HepG2 (cell line): ENCODE measurements around the gene U2AF1L4. TPM values are rescaled to one million over a fixed set of nuclear protein-coding genes. Genes with fewer than 3 reads are reported as not detected.

ENCODE experiments used
- AGO1 ChIP-seq: fragments of 200-400 bp; formaldehyde crosslinking; IDR thresholded peaks from 2 replicates; pipeline ENCODE4 v1.6.1; 2017; ENCODE audit warnings: mild to moderate bottlenecking, low read depth, low read length, moderate library complexity; ENCODE audit not compliant: poor library complexity, severe bottlenecking
- ARNT ChIP-seq: fragments of 450-650 bp; IDR thresholded peaks from 2 replicates; pipeline ENCODE4 v1.6.1; 2017
- ATF1 ChIP-seq: IDR thresholded peaks from 2 replicates; pipeline ENCODE4 v1.6.1; 2016; ENCODE audit warnings: mild to moderate bottlenecking, control low read depth
- HNRNPL ChIP-seq: fragments of 200-400 bp; formaldehyde crosslinking; IDR thresholded peaks from 2 replicates; pipeline ENCODE4 v1.6.1; 2017; ENCODE audit warnings: mild to moderate bottlenecking, low read depth, low read length
- MXI1 ChIP-seq: IDR thresholded peaks from 3 replicates; pipeline ENCODE4 v1.6.1; 2012; ENCODE audit warnings: low read depth, low read length, inconsistent platforms, borderline replicate concordance
- MYNN ChIP-seq: sonication (generic); formaldehyde crosslinking; IDR thresholded peaks from 2 replicates; pipeline ENCODE4 v1.4.0; 2020; ENCODE audit warnings: mild to moderate bottlenecking, low read depth, missing genetic modification reagents
- NFIB ChIP-seq: sonication (generic); formaldehyde crosslinking; IDR thresholded peaks from 2 replicates; pipeline ENCODE4 v1.9.0; 2021; ENCODE audit warnings: missing genetic modification reagents, mild to moderate bottlenecking, borderline replicate concordance
- NFRKB ChIP-seq: fragments of 450-650 bp; IDR thresholded peaks from 2 replicates; pipeline ENCODE4 v1.6.1; 2017
- SKI ChIP-seq: fragments of 450-650 bp; IDR thresholded peaks from one replicate; pipeline ENCODE4 v1.6.1; 2018; ENCODE audit warnings: mild to moderate bottlenecking; ENCODE audit not compliant: partially characterized antibody
- SMAD3 ChIP-seq: sonication (generic); formaldehyde crosslinking; IDR thresholded peaks from 2 replicates; pipeline ENCODE4 v1.4.0; 2020; ENCODE audit warnings: missing genetic modification reagents
- SMYD3 ChIP-seq: sonication (generic); formaldehyde crosslinking; IDR thresholded peaks from 2 replicates; pipeline ENCODE4 v1.8.1; 2023; ENCODE audit warnings: mild to moderate bottlenecking, missing genetic modification reagents
- SOX6 ChIP-seq, 2 experiments: fragments of 450-650 bp in 1 of 2; sonication (generic) in 1 of 2; formaldehyde crosslinking in 1 of 2; IDR thresholded peaks; 2 replicates each; pipeline versions ENCODE4 v1.4.0 to v1.6.1; 2017 to 2020; ENCODE audit warnings: antibody characterized with exemption in 1 of 2, mild to moderate bottlenecking in 1 of 2, missing genetic modification reagents in 1 of 2
- SRSF1 ChIP-seq: fragments of 200-400 bp; formaldehyde crosslinking; optimal IDR thresholded peaks from 2 replicates; pipeline ENCODE3; 2017; ENCODE audit warnings: mild to moderate bottlenecking, low read depth, low read length, moderate library complexity
- ZKSCAN5 ChIP-seq: sonication (generic); formaldehyde crosslinking; IDR thresholded peaks from 2 replicates; pipeline ENCODE4 v1.5.1; 2020; ENCODE audit warnings: mild to moderate bottlenecking, missing genetic modification reagents
- ZNF256 ChIP-seq: sonication (generic); formaldehyde crosslinking; conservative IDR thresholded peaks from 2 replicates; pipeline ENCODE4 v1.4.0; 2020; ENCODE audit warnings: missing genetic modification reagents
- ZNF33A ChIP-seq: sonication (generic); formaldehyde crosslinking; IDR thresholded peaks from 2 replicates; pipeline ENCODE4 v1.5.1; 2020; ENCODE audit warnings: missing genetic modification reagents, mild to moderate bottlenecking, moderate library complexity, borderline replicate concordance
- ZNF354B ChIP-seq: sonication (generic); formaldehyde crosslinking; IDR thresholded peaks from 2 replicates; pipeline ENCODE4 v1.8.0; 2022; ENCODE audit warnings: mild to moderate bottlenecking, missing genetic modification reagents
- ZNF460 ChIP-seq: sonication (generic); formaldehyde crosslinking; IDR thresholded peaks from 2 replicates; pipeline ENCODE4 v1.5.1; 2020; ENCODE audit warnings: missing genetic modification reagents, mild to moderate bottlenecking, borderline replicate concordance
- ZNF468 ChIP-seq: sonication (generic); formaldehyde crosslinking; IDR thresholded peaks from 2 replicates; pipeline ENCODE4 v1.8.0; 2022; ENCODE audit warnings: mild to moderate bottlenecking, moderate library complexity, missing genetic modification reagents
- ZNF557 ChIP-seq: sonication (generic); formaldehyde crosslinking; IDR thresholded peaks from 2 replicates; pipeline ENCODE4 v1.4.0; 2020; ENCODE audit warnings: missing genetic modification reagents
- ZNF615 ChIP-seq: sonication (generic); formaldehyde crosslinking; IDR thresholded peaks from 2 replicates; pipeline ENCODE4 v1.5.0; 2020; ENCODE audit warnings: mild to moderate bottlenecking, missing genetic modification reagents, borderline replicate concordance
- ZNF672 ChIP-seq: sonication (generic); formaldehyde crosslinking; IDR thresholded peaks from 2 replicates; pipeline ENCODE4 v1.8.1; 2022; ENCODE audit warnings: missing genetic modification reagents
- ZNF788 ChIP-seq: sonication (generic); formaldehyde crosslinking; IDR thresholded peaks from 2 replicates; pipeline ENCODE4 v1.5.0; 2020; ENCODE audit warnings: mild to moderate bottlenecking, missing genetic modification reagents, borderline replicate concordance
- polyA plus RNA-seq, 8 experiments: library from polyadenylated mRNA; depleted of rRNA in 3 of 8; stranded (reverse) in 7 of 8; unstranded in 1 of 8; fragments of >200 nt; fragmentation: Illumina TruSeq in 4 of 8; extraction: Trizol in 4 of 8; gene quantifications; 2 replicates each; pipeline versions ENCODE4 v1.2.1 to v1.2.3, GENCODE V29; 2011 to 2016; ENCODE audit warnings: low read depth in 4 of 8, missing spikeins in 1 of 8, mixed read lengths in 1 of 8; ENCODE audit not compliant: insufficient read depth in 1 of 8
- total RNA-seq, 5 experiments: library from RNA; depleted of rRNA; stranded (reverse); fragments of >200 nt; fragmentation: Illumina TruSeq; extraction: Trizol; gene quantifications; 2 replicates each; pipeline ENCODE4 v1.2.3, GENCODE V29; 2016; ENCODE audit warnings: low read depth in 1 of 5
- TF ChIP-seq, protein P1 (sequence below): sonication (generic); formaldehyde crosslinking; IDR thresholded peaks from 2 replicates; pipeline ENCODE4 v1.4.0; 2020; ENCODE audit warnings: mild to moderate bottlenecking, missing genetic modification reagents
- TF ChIP-seq, protein P2 (sequence below), 2 experiments: sonication (generic) in 1 of 2; formaldehyde crosslinking in 1 of 2; IDR thresholded peaks; 2 replicates each; pipeline versions ENCODE4 v1.4.0 to v1.6.1; 2016 to 2020; ENCODE audit warnings: borderline replicate concordance in 1 of 2, low read depth in 1 of 2, mild to moderate bottlenecking in 1 of 2, missing genetic modification reagents in 1 of 2
- TF ChIP-seq, protein P3 (sequence below): IDR thresholded peaks from 2 replicates; pipeline ENCODE4 v1.6.1; 2016; ENCODE audit warnings: control low read depth

The U2AF1L4 gene
- total and polyA plus RNA-seq, 2 of the 13 experiments (the other 11 are each of a cell fraction or from before 2014, with no cell fraction given) = 7.9 to 15.4 TPM

DNA sequence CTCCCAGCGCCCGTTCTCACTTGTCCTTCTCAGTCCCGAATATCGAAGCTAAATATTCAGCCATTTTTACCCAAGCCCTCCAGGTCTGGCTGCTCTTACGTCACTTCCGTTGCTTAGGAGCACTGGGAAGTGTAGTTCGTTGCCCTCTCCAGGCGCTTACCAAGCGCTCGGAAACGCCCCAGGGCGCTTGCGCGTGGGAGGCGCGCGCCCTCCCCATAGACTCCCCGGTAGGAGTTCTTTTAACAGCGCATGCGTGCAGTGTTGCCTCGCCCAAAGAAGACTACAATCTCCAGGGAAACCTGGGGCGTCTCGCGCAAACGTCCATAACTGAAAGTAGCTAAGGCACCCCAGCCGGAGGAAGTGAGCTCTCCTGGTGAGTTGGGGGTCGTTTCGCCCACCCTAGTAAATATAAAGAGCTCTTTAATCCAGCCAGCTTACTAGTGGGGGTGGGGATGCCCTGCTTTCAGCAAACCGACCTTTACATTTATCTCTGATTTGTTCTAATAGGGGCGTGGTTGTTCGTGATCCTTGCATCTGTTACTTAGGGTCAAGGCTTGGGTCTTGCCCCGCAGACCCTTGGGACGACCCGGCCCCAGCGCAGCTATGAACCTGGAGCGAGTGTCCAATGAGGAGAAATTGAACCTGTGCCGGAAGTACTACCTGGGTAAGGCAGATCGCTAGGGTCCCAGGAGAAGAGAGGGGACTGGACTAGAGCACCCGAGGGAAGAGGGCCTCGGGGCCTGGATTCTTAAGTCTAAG lies at the start of gene U2AF1L4, which contains the start of gene PSENEN (continued):
- TF ChIP-seq MXI1 = peak; percentile 86; the same call in 2 of the 3 replicates
- TF ChIP-seq ZNF788 (CRISPR knock-in tag) = no peak
- TF ChIP-seq ATF1 = peak; percentile 91
- TF ChIP-seq ZKSCAN5 (CRISPR knock-in tag) = no peak
- no peak for TF ChIP-seq NFIB (CRISPR knock-in tag)
- TF ChIP-seq SOX6 (IDR thresholded peaks at IDR 0.05) = no peak
- TF ChIP-seq SOX6 (CRISPR knock-in tag; IDR thresholded peaks at IDR 0.05) = no peak; the same call in 1 of the 2 replicates
- no peak for TF ChIP-seq ZNF672
- no peak for TF ChIP-seq ZNF460 (CRISPR knock-in tag)
- no peak for TF ChIP-seq HNRNPL
- TF ChIP-seq ZNF33A = no peak
- TF ChIP-seq ZNF354B (CRISPR knock-in tag) = no peak
- no peak for TF ChIP-seq SMAD3 (CRISPR knock-in tag)
- TF ChIP-seq SMYD3 (CRISPR knock-in tag) = no peak
- TF ChIP-seq, protein P1, sequence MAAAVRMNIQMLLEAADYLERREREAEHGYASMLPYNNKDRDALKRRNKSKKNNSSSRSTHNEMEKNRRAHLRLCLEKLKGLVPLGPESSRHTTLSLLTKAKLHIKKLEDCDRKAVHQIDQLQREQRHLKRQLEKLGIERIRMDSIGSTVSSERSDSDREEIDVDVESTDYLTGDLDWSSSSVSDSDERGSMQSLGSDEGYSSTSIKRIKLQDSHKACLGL (CRISPR knock-in tag) = no peak
- no peak for TF ChIP-seq ARNT
- no peak for TF ChIP-seq AGO1
- TF ChIP-seq ZNF557 (CRISPR knock-in tag) = no peak
- TF ChIP-seq SRSF1 = no peak
- TF ChIP-seq NFRKB = no peak
- no peak for TF ChIP-seq MYNN (CRISPR knock-in tag)
- TF ChIP-seq, protein P2, sequence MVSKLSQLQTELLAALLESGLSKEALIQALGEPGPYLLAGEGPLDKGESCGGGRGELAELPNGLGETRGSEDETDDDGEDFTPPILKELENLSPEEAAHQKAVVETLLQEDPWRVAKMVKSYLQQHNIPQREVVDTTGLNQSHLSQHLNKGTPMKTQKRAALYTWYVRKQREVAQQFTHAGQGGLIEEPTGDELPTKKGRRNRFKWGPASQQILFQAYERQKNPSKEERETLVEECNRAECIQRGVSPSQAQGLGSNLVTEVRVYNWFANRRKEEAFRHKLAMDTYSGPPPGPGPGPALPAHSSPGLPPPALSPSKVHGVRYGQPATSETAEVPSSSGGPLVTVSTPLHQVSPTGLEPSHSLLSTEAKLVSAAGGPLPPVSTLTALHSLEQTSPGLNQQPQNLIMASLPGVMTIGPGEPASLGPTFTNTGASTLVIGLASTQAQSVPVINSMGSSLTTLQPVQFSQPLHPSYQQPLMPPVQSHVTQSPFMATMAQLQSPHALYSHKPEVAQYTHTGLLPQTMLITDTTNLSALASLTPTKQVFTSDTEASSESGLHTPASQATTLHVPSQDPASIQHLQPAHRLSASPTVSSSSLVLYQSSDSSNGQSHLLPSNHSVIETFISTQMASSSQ (IDR thresholded peaks at IDR 0.05; ENCODE audit: low read depth) = 0 out of 2 replicates have a peak, but pooled peaks have one; percentile 3
- TF ChIP-seq, protein P2 (CRISPR knock-in tag; IDR thresholded peaks at IDR 0.05; ENCODE audit: borderline replicate concordance) = no peak
- TF ChIP-seq ZNF256 (CRISPR knock-in tag) = no peak
- no peak for TF ChIP-seq ZNF615 (CRISPR knock-in tag)
- TF ChIP-seq, protein P3, sequence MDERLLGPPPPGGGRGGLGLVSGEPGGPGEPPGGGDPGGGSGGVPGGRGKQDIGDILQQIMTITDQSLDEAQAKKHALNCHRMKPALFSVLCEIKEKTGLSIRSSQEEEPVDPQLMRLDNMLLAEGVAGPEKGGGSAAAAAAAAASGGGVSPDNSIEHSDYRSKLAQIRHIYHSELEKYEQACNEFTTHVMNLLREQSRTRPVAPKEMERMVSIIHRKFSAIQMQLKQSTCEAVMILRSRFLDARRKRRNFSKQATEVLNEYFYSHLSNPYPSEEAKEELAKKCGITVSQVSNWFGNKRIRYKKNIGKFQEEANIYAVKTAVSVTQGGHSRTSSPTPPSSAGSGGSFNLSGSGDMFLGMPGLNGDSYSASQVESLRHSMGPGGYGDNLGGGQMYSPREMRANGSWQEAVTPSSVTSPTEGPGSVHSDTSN (CRISPR knock-in tag) = no peak
- no peak for TF ChIP-seq SKI
- no peak for TF ChIP-seq ZNF468 (CRISPR knock-in tag)
